SK-N-SH (cell line): Measurements from ENCODE around the gene KLF7. TPM values are rescaled to one million over a fixed set of nuclear protein-coding genes. Genes with fewer than 3 reads are reported as not detected.

Experiments used
- CTCF ChIA-PET: fragments of 300-600, 350-600 bp; formaldehyde crosslinking; extraction: SDS; loops from one replicate; lab custom pipeline; 2021; lab: Yijun Ruan, JAX
- POLR2A ChIA-PET: fragments of 350-600 bp; sonication (Branson Sonifier 250); formaldehyde crosslinking; extraction: SDS; loops from one replicate; lab custom pipeline; 2020; ENCODE audit warnings: antibody characterized with exemption, inconsistent platforms; lab: Yijun Ruan, JAX
- DNase-seq: peaks from one replicate; pipeline ENCODE4 v3.0.0; 2012
- H2AFZ ChIP-seq: fragments of 200-600 bp; sonication (generic); 2 replicates; pipeline ENCODE4 v1.8.1; 2016; ENCODE audit warnings: antibody characterized with exemption, mild to moderate bottlenecking, low read depth
- H3F3A ChIP-seq: fragments of 200-600 bp; sonication (generic); replicated peaks from 2 replicates; pipeline ENCODE3; 2016; ENCODE audit warnings: antibody characterized with exemption, mild to moderate bottlenecking; ENCODE audit not compliant: insufficient read depth
- H3K27ac ChIP-seq, 2 experiments: fragments of 200-500 bp in 1 of 2; fragments of 200-600 bp in 1 of 2; sonication (Bioruptor generic) in 1 of 2; sonication (generic), shearing (Covaris generic) in 1 of 2; 2 replicates each; pipeline versions ENCODE4 v1.5.1 to v1.6.1; 2014 to 2016; ENCODE audit warnings: low read depth in 2 of 2, inconsistent platforms in 1 of 2, low read length in 1 of 2, mild to moderate bottlenecking in 1 of 2, mixed read lengths in 1 of 2
- H3K27me3 ChIP-seq: fragments of 200-600 bp; sonication (generic), shearing (Covaris generic); 2 replicates; pipeline ENCODE4 v1.6.1; 2016; ENCODE audit warnings: mixed run types; ENCODE audit not compliant: insufficient read depth
- H3K36me3 ChIP-seq, 2 experiments: fragments of 200-500 bp in 1 of 2; fragments of 200-600 bp in 1 of 2; sonication (Bioruptor generic) in 1 of 2; sonication (generic) in 1 of 2; replicated peaks in 1 of 2; 2 replicates each; pipeline versions ENCODE3 to v1.5.1; 2014 to 2016; ENCODE audit warnings: low read length in 1 of 2, mild to moderate bottlenecking in 1 of 2; ENCODE audit not compliant: insufficient read depth in 2 of 2, control insufficient read depth in 1 of 2
- H3K4me1 ChIP-seq, 2 experiments: fragments of 200-500 bp in 1 of 2; fragments of 200-600 bp in 1 of 2; sonication (Bioruptor generic) in 1 of 2; sonication (generic), shearing (Covaris generic) in 1 of 2; 2 replicates each; pipeline versions ENCODE4 v1.5.1 to v1.6.1; 2014 to 2016; ENCODE audit warnings: low read depth in 1 of 2, low read length in 1 of 2, mixed run types in 1 of 2; ENCODE audit not compliant: insufficient read depth in 2 of 2, control insufficient read depth in 1 of 2
- H3K4me2 ChIP-seq: fragments of 200-600 bp; sonication (generic), shearing (Covaris generic); 2 replicates; pipeline ENCODE4 v1.6.1; 2017; ENCODE audit warnings: mixed run types
- H3K4me3 ChIP-seq, 2 experiments: fragments of 200-500 bp in 1 of 2; fragments of 200-600 bp in 1 of 2; sonication (Bioruptor generic) in 1 of 2; sonication (generic), shearing (Covaris generic) in 1 of 2; 2 replicates each; pipeline versions ENCODE4 v1.5.1 to v1.8.1; 2014 to 2016; ENCODE audit warnings: low read depth in 2 of 2, inconsistent platforms in 1 of 2, low read length in 1 of 2, mild to moderate bottlenecking in 1 of 2, mixed read lengths in 1 of 2, moderate library complexity in 1 of 2
- H3K79me2 ChIP-seq: fragments of 200-600 bp; sonication (generic); 2 replicates; pipeline ENCODE4 v1.8.1; 2017; ENCODE audit warnings: mild to moderate bottlenecking; ENCODE audit not compliant: insufficient read depth
- H3K9ac ChIP-seq: fragments of 200-600 bp; sonication (generic); 2 replicates; pipeline ENCODE4 v1.6.1; 2017; ENCODE audit warnings: mixed run types
- H3K9me2 ChIP-seq: fragments of 200-600 bp; sonication (generic); 2 replicates; pipeline ENCODE4 v1.6.1; 2017; ENCODE audit warnings: mixed run types
- H3K9me3 ChIP-seq: fragments of 200-600 bp; sonication (generic); 2 replicates; pipeline ENCODE4 v1.6.1; 2017; ENCODE audit warnings: mixed run types, mild to moderate bottlenecking, moderate library complexity
- H4K20me1 ChIP-seq: fragments of 200-600 bp; sonication (generic); 2 replicates; pipeline ENCODE4 v1.6.1; 2017; ENCODE audit warnings: mild to moderate bottlenecking, mixed run types; ENCODE audit not compliant: insufficient read depth
- EZH2phosphoT487 ChIP-seq: fragments of 200-600 bp; sonication (generic); IDR thresholded peaks from 2 replicates; pipeline ENCODE4 v1.6.1; 2017; ENCODE audit warnings: low read depth, mixed run types, mild to moderate bottlenecking, antibody characterized with exemption, moderate library complexity, borderline replicate concordance
- FOXJ3 ChIP-seq: sonication (generic); formaldehyde crosslinking; IDR thresholded peaks from 2 replicates; pipeline ENCODE4 v1.5.1; 2020; ENCODE audit warnings: mild to moderate bottlenecking, missing genetic modification reagents
- FOXM1 ChIP-seq: IDR thresholded peaks from 2 replicates; pipeline ENCODE4 v1.4.0; 2012; ENCODE audit warnings: low read depth, mild to moderate bottlenecking
- MXI1 ChIP-seq: IDR thresholded peaks from 2 replicates; pipeline ENCODE4 v1.6.1; 2012; ENCODE audit warnings: mild to moderate bottlenecking, low read depth, low read length, improper control_type of control experiment
- NFIC ChIP-seq: IDR thresholded peaks from 2 replicates; pipeline ENCODE4 v1.4.0; 2012; ENCODE audit warnings: borderline replicate concordance
- POLR2AphosphoS5 ChIP-seq: IDR thresholded peaks from 2 replicates; pipeline ENCODE4 v1.6.1; 2012; ENCODE audit warnings: low read depth, low read length
- RCOR1 ChIP-seq: fragments of 150-350 bp; IDR thresholded peaks from 2 replicates; pipeline ENCODE4 v1.6.1; 2017; ENCODE audit warnings: antibody characterized with exemption, low read length
- SMC3 ChIP-seq: IDR thresholded peaks from 2 replicates; pipeline ENCODE4 v1.6.1; 2012; ENCODE audit warnings: low read depth, low read length, improper control_type of control experiment
- TAF1 ChIP-seq: IDR thresholded peaks from 2 replicates; pipeline ENCODE4 v1.6.1; 2012; ENCODE audit warnings: low read depth, mild to moderate bottlenecking, low read length, moderate library complexity, borderline replicate concordance
- WGBS: methylation state at CpG from one replicate; pipeline ENCODE4 v1.1.6; 2017; ENCODE audit warnings: low lambda C conversion rate; 5-methylcytosine and 5-hydroxymethylcytosine counted together
- polyA plus RNA-seq, 3 experiments: library from polyadenylated mRNA; depleted of rRNA; stranded (reverse); fragments of >200 nt; gene quantifications; 2 replicates each; pipeline ENCODE4 v1.2.3, GENCODE V29; 2012
- TF ChIP-seq, protein P1 (sequence below): fragments of 150-350 bp; IDR thresholded peaks from 2 replicates; pipeline ENCODE4 v1.6.1; 2016; ENCODE audit warnings: mild to moderate bottlenecking, low read depth, low read length
- TF ChIP-seq, protein P2 (sequence below): IDR thresholded peaks from 2 replicates; pipeline ENCODE4 v1.4.0; 2012; ENCODE audit warnings: low read depth, borderline replicate concordance

KLF7 gene
- polyA plus RNA-seq, 1 of the 3 experiments (the other 2 are of a cell fraction): 7.5 TPM

DNA sequence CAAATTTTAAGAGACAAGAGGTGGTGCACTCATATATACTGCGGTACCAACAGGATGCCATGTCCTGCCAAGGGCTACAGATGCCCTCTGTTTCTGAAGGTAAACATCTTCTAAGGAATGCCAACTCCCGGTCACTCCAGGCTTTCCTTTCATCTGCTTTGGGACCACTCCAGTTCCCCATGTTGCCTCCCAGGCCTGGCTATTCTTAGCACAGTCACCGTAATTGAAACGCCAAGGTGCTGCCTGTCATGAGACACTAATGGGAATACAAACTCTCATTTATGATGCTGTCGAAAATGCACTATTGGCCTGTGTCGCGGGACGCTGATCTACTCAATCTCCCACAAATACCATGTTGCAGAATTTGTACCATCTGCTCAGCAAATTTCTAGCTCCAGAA lies 79.6 kb downstream of the KLF7 start:
- H3F3A ChIP-seq: no peaks in the 10 kb centered on the region
- POLR2A ChIA-PET: interaction anchor here (2.8 kb wide), 1 partner anchor 80 kb away, joined by 18 read pairs; the partner anchor contains the start of gene KLF7
- H2AFZ ChIP-seq: no peak overlapping the region
- no peaks in the 10 kb centered on the region for H3K9me2 ChIP-seq
- H3K79me2 ChIP-seq: peaks cover 93% of the 10 kb centered on the region
- peaks cover 57 to 69% of the 10 kb centered on the region in 2 experiments for H3K36me3 ChIP-seq
- no peak overlapping the region for H3K4me2 ChIP-seq
- no peak overlapping the region for H3K4me3 ChIP-seq
- no peaks in the 10 kb centered on the region for H3K9me3 ChIP-seq
- H3K4me1 ChIP-seq: peaks cover 6 to 63% of the 10 kb centered on the region in 2 experiments; a peak in 3 of 4 replicates
- DNase-seq: no peak
- no peak overlapping the region for H3K9ac ChIP-seq
- peaks cover 73% of the 10 kb centered on the region for H4K20me1 ChIP-seq
- CTCF ChIA-PET: no interaction called here
- 99% methylated on average over 8 of the region's 8 CpGs for WGBS
- TF ChIP-seq POLR2AphosphoS5 (no peak), SMC3 (no peak), FOXJ3 (no peak), MXI1 (no peak)
- TF ChIP-seq, all 33 proteins: peak for 0
- Histone ChIP-seq H3K27ac (peak overlapping the region in 1 of 2 experiments; percentile 99; a peak in 2 of 4 replicates), H3K27me3 (no peaks in the 10 kb centered on the region)

DNA sequence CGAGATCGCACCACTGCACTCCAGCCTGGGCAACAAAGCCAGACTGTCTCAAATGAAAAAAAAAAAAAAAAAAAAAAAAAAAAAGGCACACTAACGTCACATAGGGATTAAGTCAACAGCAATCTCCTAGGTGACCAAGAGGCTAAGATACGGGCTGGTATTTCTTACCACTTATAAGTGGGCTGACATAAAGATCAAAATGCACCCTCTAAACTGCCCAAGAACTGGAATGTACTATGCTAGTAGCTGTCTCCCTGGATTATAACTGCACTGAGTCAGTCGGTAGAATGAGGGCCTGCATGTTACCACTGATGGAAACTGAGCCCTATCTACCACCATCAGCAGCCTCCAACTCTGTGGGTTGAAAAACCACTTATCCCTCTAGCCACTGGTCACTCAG lies 80.6 kb downstream of the KLF7 start:
- H3K4me3 ChIP-seq: no peak overlapping the region
- peaks cover 62% of the 10 kb centered on the region for H4K20me1 ChIP-seq
- 98% methylated on average over 5 of the region's 5 CpGs for WGBS
- peaks cover 0 to 54% of the 10 kb centered on the region in 2 experiments; a peak in 2 of 4 replicates for H3K4me1 ChIP-seq
- no peak overlapping the region for H2AFZ ChIP-seq
- peak overlapping the region in 1 of 2 experiments; percentile 99; a peak in 2 of 4 replicates for H3K27ac ChIP-seq
- ChIA-PET POLR2A (no interaction called here), CTCF (no interaction called here)
- no peaks in the 10 kb centered on the region for H3K9me3 ChIP-seq
- H3K79me2 ChIP-seq: peaks cover 85% of the 10 kb centered on the region
- no peak overlapping the region for H3K9ac ChIP-seq
- DNase-seq: no peak
- H3K36me3 ChIP-seq: peaks cover 59 to 71% of the 10 kb centered on the region in 2 experiments
- no peaks in the 10 kb centered on the region for H3K9me2 ChIP-seq
- no peaks in the 10 kb centered on the region for H3K27me3 ChIP-seq
- no peaks in the 10 kb centered on the region for H3F3A ChIP-seq
- no peak for TF ChIP-seq FOXJ3
- TF ChIP-seq TAF1: no peak
- TF ChIP-seq MXI1: no peak
- no peak for TF ChIP-seq FOXM1
- TF ChIP-seq, protein P1, sequence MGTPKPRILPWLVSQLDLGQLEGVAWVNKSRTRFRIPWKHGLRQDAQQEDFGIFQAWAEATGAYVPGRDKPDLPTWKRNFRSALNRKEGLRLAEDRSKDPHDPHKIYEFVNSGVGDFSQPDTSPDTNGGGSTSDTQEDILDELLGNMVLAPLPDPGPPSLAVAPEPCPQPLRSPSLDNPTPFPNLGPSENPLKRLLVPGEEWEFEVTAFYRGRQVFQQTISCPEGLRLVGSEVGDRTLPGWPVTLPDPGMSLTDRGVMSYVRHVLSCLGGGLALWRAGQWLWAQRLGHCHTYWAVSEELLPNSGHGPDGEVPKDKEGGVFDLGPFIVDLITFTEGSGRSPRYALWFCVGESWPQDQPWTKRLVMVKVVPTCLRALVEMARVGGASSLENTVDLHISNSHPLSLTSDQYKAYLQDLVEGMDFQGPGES: no peak
- no peak for TF ChIP-seq EZH2phosphoT487
- TF ChIP-seq NFIC: no peak
- TF ChIP-seq, protein P2, sequence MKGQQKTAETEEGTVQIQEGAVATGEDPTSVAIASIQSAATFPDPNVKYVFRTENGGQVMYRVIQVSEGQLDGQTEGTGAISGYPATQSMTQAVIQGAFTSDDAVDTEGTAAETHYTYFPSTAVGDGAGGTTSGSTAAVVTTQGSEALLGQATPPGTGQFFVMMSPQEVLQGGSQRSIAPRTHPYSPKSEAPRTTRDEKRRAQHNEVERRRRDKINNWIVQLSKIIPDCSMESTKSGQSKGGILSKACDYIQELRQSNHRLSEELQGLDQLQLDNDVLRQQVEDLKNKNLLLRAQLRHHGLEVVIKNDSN: no peak
- no peak for TF ChIP-seq RCOR1
- no peak overlapping the region for H3K4me2 ChIP-seq
